ENCODE data around the gene ZNF236.

DNA sequence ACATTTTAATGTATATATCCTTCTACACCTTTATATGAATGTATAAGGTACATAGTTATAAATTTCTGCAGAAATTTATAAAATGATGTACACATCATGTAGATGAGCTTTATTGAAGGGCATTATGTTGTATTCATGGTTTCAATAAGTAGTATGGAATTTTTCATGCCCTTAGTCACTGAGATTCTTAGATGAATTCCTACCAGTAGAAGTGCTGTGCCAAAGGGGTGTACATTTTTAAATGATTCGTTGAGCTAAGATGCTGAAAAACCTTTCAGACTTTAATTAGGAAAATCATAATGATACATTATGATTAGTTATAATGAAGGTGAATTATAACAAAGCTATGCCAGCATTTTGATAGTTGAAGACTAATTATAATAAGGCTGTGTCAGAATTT, 115.2 kb downstream of the ZNF236 start:
- no peak for TF ChIP-seq POLR2AphosphoS5 (IDR thresholded peaks at IDR 0.05; ENCODE audit: low read depth, low read length)
- TF ChIP-seq, protein P1, sequence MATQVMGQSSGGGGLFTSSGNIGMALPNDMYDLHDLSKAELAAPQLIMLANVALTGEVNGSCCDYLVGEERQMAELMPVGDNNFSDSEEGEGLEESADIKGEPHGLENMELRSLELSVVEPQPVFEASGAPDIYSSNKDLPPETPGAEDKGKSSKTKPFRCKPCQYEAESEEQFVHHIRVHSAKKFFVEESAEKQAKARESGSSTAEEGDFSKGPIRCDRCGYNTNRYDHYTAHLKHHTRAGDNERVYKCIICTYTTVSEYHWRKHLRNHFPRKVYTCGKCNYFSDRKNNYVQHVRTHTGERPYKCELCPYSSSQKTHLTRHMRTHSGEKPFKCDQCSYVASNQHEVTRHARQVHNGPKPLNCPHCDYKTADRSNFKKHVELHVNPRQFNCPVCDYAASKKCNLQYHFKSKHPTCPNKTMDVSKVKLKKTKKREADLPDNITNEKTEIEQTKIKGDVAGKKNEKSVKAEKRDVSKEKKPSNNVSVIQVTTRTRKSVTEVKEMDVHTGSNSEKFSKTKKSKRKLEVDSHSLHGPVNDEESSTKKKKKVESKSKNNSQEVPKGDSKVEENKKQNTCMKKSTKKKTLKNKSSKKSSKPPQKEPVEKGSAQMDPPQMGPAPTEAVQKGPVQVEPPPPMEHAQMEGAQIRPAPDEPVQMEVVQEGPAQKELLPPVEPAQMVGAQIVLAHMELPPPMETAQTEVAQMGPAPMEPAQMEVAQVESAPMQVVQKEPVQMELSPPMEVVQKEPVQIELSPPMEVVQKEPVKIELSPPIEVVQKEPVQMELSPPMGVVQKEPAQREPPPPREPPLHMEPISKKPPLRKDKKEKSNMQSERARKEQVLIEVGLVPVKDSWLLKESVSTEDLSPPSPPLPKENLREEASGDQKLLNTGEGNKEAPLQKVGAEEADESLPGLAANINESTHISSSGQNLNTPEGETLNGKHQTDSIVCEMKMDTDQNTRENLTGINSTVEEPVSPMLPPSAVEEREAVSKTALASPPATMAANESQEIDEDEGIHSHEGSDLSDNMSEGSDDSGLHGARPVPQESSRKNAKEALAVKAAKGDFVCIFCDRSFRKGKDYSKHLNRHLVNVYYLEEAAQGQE (IDR thresholded peaks at IDR 0.05; ENCODE audit: insufficient read depth in 1 of 2, low read depth in 2 of 2, low read length in 2 of 2), result no peak
